HG03565 (cell line): ENCODE results near the gene MLLT10.
"Not testable (repeated sequence)": the region's sequence is repeated elsewhere in the genome, so short reads cannot be mapped to it uniquely, and the experiment has no call there.

ENCODE experiments used
- ATAC-seq: cut with Tn5 transposase; IDR thresholded peaks from one replicate; pipeline ENCODE4 v1.9.1; 2021; ENCODE audit warnings: mild to moderate bottlenecking, moderate library complexity; ENCODE audit not compliant: unreplicated experiment

The MLLT10 gene

GRCh38 chr10:21692916-21693315, 158.9 kb downstream of the MLLT10 start:
- ATAC-seq: no peak

- ATAC-seq: no peak
Observed at GRCh38 chr10:21693418-21693817, 159.4 kb downstream of the MLLT10 start.

DNA sequence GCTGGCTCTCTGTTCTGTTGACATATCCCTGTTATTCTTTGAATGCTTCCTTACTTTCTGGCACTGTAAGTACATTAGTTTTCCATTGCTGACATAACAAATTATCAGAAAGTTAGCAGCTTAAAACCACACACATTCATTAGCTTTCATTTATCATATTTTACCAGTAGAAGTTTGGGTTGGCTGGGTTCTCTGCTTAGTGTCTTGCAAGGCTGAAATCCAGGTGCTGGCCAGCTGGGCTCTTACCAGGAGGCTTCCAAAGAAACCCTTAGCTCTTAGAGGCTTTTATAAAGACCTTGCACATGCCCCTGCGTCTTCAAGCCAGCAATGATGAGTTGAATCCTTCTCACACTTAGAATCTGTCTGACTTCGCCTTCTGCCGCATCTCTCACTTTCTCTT, 160.6 kb downstream of the MLLT10 start:
- no peak for ATAC-seq

- no peak for ATAC-seq
Observed at GRCh38 chr10:21696302-21696701, 162.3 kb downstream of the MLLT10 start.

- no peak for ATAC-seq
Observed at GRCh38 chr10:21699575-21699974, 165.5 kb downstream of the MLLT10 start.

DNA sequence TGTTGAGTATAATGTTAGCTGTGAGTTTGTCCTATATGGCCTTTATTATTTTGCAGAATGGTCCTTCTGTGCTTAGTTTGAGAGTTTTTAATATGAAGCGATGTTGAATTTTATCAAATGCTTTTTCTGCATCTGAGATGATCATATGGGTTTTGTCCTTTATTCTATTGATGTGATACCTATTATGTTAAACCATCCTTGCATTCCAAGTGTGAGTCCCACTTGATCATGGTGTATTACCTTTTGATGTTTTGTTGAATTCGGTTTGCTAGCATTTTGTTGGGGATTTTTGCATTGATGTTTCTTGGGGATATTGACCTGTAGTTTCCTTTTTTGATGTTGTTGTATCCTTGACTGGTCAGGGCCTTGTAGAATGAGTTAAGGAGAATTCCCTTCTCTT, 166.4 kb downstream of the MLLT10 start:
- no peak for ATAC-seq

GRCh38 chr10:21702633-21703111, 168.6 kb downstream of the MLLT10 start:
- peak; percentile 63 for ATAC-seq

- no peak for ATAC-seq
Observed at GRCh38 chr10:21705142-21705827, 171.3 kb downstream of the MLLT10 start.

DNA sequence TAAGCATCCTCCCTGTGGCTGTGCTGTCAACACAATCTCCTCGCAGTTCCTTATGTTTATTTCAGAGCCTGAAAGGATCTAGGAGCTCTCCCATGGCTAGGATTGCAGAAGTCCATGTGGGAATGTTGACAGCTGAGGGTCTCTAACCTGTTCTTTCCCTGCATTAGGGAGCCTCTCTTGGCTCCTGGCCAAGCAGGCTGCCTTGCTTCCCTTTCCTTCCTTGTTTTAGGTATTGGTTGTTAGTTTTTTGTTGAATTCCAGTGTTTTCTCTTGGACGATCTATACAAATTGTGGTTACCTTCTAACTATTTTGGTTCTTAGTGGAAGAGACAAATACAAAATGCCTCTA, 171.8 kb downstream of the MLLT10 start:
- no peak for ATAC-seq

DNA sequence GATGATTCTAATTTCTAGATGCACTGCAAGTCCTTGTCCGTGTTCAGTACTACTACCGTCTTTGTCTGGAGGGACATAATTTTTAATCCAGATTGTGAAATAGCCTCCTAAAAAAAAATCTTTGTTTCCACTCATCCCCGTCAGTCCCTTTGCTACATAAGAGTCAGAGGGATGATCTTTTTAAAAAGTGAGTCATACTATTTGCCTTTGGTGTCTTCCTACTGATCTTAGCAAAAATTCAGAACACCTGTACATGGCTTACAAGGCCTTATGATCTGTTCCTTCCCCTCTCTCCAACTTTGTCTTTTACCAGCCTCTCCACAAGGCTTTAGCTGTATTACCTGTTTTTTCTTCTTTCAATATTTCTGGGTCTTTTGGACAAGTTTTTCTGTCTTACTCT, 173.5 kb downstream of the MLLT10 start:
- ATAC-seq: no peak

GRCh38 chr10:21712975-21713374, 178.9 kb downstream of the MLLT10 start:
- no peak for ATAC-seq

DNA sequence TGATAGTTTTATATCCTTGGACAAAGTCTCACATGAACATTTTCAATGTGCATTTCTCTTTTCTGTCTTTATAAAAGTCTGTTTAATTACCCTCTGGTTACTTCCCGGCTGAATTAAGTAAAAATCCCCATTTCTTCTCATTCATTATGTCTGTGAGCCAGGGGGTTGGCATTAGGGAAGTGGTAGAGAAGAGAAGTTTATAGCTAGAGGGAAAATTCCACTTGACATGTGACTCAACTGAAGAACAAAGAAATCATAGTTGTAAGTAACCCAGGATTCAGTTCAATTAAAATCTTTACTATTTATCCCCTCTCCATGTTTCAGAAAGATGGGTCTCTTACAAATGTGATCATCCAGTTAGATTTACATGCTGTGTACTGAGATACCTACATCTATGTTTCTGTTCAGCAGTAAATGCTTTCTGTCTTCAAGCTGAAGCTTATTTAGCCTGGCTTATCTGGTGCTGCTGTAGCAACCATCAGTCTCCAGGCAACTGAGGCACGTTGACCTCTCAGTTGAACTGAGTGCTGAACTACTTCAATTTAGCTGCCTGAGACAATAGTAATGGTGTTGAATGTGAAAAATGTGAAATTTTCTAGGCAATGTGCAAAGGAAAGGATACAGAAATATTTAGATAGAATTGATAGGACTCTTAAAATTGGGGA, 181.6 kb downstream of the MLLT10 start:
- no peak for ATAC-seq

GRCh38 chr10:21717437-21718054, 183.5 kb downstream of the MLLT10 start:
- ATAC-seq: not testable (repeated sequence)

DNA sequence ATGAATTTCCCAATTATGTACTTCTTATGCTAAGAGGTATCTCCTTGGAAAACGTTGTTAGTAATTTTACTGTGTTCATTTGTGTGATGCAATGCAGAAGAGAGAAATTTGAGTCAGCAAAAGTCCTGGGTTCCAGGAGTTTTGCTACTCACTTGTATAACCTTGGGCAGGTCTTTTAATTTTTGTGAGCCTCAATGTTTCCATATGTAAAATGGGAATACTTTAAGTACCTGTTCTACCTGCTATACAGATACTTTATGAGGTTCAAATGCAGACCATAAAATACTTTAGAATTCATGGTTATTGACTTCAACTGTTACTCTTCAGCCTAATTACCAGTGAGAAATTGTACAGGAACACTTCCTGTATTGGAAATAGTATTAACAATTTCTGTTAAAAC, 185.5 kb downstream of the MLLT10 start:
- no peak for ATAC-seq

GRCh38 chr10:21720090-21720489, 186.1 kb downstream of the MLLT10 start:
- no peak for ATAC-seq

DNA sequence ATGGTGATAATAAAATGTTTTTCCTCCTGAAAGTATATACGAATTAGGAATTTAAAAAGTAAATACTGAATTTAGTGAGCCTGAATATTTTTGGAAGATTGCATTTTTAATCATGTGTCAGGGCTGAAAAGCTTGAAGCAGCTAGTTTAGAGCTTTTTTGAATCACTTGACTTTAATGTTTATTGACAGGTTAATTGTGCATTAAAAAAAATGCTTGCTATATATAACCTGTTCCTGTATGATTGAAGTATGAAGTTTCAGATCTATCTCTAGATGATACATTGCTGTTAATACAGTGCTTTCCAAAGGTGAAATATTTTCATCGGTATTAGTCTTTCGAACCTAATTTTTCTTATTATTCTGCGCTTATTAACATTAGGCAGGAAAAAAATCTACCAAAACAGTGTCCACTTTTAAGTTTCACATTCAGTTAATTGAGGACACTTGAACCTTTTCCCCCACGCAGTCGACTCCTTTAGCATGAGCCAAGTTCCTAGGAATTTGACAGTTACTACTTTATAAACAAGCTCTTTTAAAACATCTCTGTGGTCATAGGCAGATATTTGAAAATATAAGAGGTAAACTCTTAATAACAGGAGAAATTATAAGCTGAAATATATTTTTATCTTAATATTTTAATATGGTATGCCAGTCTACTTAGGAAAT, 187.1 kb downstream of the MLLT10 start:
- no peak for ATAC-seq

- ATAC-seq: no peak
Observed at GRCh38 chr10:21722209-21722608, 188.2 kb downstream of the MLLT10 start.

- no peak for ATAC-seq
Observed at GRCh38 chr10:21724020-21724589, 190.1 kb downstream of the MLLT10 start.

- peak; percentile 81 for ATAC-seq
Observed at GRCh38 chr10:21724687-21725367, 190.8 kb downstream of the MLLT10 start.

DNA sequence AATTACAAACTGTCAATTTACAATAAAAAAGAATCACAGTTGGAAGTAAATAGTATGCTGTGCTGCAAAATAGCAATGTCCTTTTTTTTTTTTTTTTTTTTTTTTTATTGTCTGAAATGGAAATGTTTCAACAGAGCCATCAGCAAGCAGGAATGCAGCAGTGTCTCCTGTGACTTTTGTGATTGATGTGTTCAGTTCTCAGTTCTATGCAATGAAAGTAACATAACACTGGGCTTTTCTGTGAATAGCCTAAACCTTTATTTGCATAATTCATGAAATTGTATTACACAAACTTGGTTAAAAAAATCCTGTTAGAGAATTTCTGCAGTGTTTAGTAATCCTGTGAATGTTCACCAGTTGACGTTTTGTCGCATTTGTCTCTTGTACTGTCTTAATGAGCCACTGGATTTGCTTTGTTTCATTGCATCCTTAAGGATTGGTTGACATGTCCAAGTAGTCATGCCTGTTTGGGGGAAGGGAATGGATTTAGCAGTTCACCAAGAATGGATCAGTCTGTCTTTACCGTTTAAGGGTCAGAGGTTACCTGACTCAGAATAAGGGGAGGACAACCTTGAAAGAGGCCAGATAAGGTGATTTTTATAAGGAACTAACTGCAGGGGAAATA, 192.7 kb downstream of the MLLT10 start:
- ATAC-seq: no peak
